Fibroblast of peridontal ligament (primary cell): ENCODE measurements around the gene AAK1.
"Not testable (repeated sequence)": the region's sequence is repeated elsewhere in the genome, so short reads cannot be mapped to it uniquely, and the experiment has no call there.

ENCODE experiments used
- DNase-seq: peaks from one replicate; pipeline ENCODE4 v3.0.0-alpha.2; 2010; ENCODE audit errors: extremely low read depth

Gene AAK1

GRCh38 chr2:69452687-69453086 is 190.9 kb downstream of the AAK1 start:
- DNase-seq: no peak

GRCh38 chr2:69450735-69451416 is 192.7 kb downstream of the AAK1 start:
- DNase-seq: no peak

- DNase-seq: peak; percentile 35
Measured at GRCh38 chr2:69449906-69450305, 193.6 kb downstream of the AAK1 start.

DNA sequence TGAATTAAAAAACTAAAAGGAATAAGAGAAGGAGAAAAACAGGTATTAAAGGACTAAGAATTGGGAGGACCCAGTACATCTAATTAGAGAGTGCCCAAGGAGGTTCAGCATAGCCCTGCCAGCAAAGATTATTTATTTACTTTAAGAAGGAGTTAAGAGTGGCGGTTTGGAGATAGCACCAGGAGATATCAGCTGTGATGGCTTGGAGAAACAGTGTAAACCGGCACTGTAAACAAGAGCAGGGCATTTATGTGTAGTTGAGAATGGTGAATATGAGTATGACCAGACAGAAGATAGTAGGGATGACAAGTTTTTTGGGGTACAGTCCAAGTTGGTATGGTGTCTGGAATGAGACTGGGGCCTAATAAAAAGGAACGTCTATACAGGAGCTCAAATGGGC is 199.9 kb downstream of the AAK1 start:
- DNase-seq: not testable (repeated sequence)

DNA sequence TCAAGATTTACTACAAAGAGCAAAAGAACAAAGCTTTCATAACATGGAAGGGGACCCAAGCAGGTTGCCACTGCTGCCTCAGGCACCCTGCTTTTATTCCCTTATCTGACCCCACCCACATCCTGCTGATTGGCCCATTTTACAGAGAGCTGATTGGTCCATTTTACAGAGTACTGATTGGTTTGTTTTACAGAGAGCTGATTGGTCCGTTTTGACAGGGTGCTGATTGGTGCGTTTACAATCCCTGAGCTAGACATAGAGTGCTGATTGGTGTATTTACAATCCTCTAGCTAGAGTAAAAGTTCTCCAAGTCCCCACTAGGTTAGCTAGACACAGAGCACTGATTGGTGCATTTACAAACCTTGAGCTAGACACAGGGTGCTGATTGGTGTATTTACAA is 204.0 kb downstream of the AAK1 start:
- DNase-seq: not testable (repeated sequence)

DNA sequence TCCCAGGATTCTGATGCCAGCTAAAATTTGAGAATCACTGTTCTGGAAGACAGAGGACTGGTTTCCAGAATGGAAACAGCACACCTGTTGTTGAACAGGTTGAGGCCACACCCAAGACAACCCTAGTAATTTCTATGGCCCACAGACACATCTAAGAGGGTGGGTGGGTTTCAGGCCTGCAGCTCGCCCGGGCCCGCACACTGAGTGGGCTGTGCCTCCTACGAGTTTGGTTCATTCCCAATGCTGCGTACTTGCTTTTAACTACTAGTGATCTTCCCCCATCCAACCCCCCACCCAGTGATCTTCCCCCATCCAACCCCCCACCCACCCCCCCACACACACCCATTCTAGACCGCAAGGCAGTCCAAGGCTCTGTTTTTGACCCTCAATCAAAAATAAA is 205.0 kb downstream of the AAK1 start:
- DNase-seq: no peak

DNA sequence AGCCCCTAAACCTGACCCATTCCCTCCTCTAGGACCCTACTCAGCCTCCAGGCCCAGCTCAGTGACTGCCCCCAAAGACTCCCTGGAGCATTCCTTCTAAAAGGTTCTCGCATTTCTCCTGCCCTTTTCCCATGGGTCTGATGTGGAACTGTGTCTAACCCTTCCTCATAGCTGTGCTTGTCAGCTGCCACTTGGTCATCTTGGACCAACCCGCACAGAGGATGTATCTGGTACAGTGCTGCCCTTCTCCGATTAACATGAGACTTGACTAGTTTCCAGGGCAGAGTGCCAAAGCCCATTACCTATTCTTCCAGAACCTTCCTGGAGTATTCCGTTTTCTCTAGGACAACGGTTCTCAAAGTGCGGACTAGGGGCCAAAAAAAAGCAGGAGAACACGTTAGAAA is 205.8 kb downstream of the AAK1 start:
- no peak for DNase-seq

GRCh38 chr2:69436938-69437750 is 206.4 kb downstream of the AAK1 start, which contains the start of gene NFU1:
Gene NFU1, minus strand, starts transcription at chr2:69437435. Its CDS starts 13 bp downstream, at chr2:69437422.
- peak; percentile 97 for DNase-seq

DNA sequence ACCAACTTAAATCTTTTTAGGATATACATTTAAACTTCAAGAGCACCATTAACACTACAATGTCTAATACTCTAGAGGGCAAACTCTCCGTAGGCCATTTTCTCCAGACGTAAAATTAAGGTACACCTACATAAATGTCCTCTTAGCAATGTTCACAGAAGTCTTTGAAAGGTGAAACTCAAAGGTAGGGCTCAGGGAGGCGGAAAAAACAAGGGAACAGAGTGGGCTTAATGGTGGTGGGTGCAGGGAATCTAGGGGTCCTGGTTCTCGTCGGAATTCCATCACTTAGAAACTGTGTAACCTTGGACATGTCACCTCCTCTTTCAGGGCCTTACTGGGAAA is 207.0 kb downstream of the AAK1 start:
- DNase-seq: peak; percentile 27

- DNase-seq: no peak
Measured at GRCh38 chr2:69434753-69435152, 208.8 kb downstream of the AAK1 start.

GRCh38 chr2:69429491-69430183 is 213.9 kb downstream of the AAK1 start:
- no peak for DNase-seq

GRCh38 chr2:69428981-69429380 is 214.6 kb downstream of the AAK1 start:
- no peak for DNase-seq

- DNase-seq: no peak
Measured at GRCh38 chr2:69424419-69424818, 219.1 kb downstream of the AAK1 start.

DNA sequence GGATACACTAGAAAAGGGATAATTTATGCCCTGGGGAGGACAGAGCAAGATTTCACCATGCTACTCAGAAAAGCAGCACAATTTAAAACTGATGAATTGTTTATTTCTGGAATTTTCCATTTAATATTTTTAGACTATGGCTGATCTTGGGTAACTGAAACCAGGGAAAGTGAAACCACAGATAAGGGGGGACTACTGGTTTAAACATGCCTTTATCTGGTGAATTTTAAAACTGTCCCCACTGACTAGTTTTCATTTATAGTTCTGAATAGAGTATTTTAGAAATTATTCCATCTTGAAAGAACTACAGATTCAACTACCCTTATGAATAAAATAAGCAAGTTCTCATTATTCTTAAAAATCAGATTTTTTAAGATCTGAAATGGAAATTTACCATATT is 221.3 kb downstream of the AAK1 start:
- no peak for DNase-seq

GRCh38 chr2:69419111-69419510 is 224.4 kb downstream of the AAK1 start:
- not testable (repeated sequence) for DNase-seq

DNA sequence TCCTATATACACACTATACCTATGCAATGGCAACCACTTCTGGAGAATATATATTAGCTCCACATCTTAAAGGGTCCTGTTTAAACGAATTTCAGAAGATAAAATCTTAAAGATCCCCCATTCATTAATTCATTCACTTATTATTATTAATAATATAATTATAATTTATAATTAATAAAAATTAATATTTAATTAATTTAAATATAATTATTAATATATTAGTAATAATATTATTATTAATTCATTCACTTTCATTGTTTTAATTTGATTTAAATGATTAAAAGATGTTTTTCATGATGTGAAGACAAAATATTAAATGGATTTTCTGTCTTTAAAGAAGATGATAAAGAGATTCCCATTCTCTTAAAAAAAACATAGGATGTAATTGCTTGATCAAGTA is 227.4 kb downstream of the AAK1 start:
- no peak for DNase-seq
